Omental fat pad (tissue), 4 donors: ENCODE results near the gene WDR6. TPM values are rescaled to one million over a fixed set of nuclear protein-coding genes. Genes with fewer than 3 reads are reported as not detected.
"Not testable (repeated sequence)": the region's sequence is repeated elsewhere in the genome, so short reads cannot be mapped to it uniquely, and the experiment has no call there.

Experiments
- ATAC-seq: fragments of 150-250 bp; one replicate; pipeline ENCODE4 v1.9.1; 2016; ENCODE audit warnings: mild to moderate bottlenecking, moderate library complexity; ENCODE audit not compliant: low FRiP score
- DNase-seq: peaks from one replicate; pipeline ENCODE4 v3.0.0-alpha.2; 2019; ENCODE audit warnings: low spot score
- total RNA-seq, 4 donors: library from RNA; depleted of rRNA; stranded (reverse); fragments of >200 nt; gene quantifications; one replicate each; pipeline ENCODE4 v1.1.0, GENCODE V29; 2016
- TF ChIP-seq, protein P1 (sequence below), 3 donors: fragments of 450-650 bp; IDR thresholded peaks; one replicate each; pipeline ENCODE4 v1.5.1; 2016 to 2017; ENCODE audit warnings: antibody characterized with exemption in 3 of 3, mild to moderate bottlenecking in 3 of 3, moderate library complexity in 2 of 3

Gene WDR6
- total RNA-seq, 4 donors from 2014 or later: 69.2 to 121 (median 81.5) TPM

DNA sequence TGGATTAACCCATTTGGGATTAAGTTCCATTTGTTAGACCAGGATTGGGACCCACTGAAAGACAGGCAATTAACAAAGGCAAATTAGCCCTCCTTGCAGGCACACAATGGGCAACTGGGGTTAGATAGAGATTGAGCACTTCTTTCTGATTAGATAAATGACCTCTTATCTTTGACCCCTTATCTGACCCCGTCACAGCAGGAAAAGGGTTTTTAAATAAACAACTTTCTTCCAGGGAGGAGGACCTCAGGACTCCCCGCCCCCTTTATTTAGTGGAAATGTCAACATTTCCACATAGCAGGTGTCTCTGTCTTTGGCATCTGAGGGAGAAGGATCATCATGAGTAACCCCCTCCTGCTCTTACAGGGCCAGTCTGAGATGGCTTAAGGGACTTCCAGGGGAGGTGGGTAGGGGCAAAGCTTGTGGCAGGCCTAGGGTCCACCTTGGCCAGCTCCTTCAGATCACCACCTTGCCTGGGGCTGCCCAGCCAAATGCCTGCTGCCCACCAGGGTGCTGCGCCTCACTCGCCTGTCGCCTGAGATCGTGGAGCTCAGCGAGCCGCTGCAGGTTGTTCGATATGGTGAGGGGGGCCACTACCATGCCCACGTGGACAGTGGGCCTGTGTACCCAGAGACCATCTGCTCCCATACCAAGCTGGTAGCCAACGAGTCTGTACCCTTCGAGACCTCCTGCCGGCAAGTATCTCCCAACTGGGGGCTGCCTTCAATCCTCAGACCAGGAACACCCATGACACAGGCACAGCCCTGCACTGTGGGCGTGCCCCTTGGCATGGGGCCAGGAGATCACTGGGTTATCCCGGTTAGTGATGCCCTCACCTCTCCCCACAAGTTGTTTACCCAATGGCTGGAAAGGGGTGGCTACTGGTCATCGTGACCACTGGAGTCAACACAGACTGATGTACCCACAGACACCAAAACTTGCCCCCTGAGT is 2.6 kb upstream of the WDR6 start:
- no peak for DNase-seq
- no peak for ATAC-seq
- TF ChIP-seq, protein P1, sequence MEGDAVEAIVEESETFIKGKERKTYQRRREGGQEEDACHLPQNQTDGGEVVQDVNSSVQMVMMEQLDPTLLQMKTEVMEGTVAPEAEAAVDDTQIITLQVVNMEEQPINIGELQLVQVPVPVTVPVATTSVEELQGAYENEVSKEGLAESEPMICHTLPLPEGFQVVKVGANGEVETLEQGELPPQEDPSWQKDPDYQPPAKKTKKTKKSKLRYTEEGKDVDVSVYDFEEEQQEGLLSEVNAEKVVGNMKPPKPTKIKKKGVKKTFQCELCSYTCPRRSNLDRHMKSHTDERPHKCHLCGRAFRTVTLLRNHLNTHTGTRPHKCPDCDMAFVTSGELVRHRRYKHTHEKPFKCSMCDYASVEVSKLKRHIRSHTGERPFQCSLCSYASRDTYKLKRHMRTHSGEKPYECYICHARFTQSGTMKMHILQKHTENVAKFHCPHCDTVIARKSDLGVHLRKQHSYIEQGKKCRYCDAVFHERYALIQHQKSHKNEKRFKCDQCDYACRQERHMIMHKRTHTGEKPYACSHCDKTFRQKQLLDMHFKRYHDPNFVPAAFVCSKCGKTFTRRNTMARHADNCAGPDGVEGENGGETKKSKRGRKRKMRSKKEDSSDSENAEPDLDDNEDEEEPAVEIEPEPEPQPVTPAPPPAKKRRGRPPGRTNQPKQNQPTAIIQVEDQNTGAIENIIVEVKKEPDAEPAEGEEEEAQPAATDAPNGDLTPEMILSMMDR (IDR thresholded peaks at IDR 0.05): no peak

DNA sequence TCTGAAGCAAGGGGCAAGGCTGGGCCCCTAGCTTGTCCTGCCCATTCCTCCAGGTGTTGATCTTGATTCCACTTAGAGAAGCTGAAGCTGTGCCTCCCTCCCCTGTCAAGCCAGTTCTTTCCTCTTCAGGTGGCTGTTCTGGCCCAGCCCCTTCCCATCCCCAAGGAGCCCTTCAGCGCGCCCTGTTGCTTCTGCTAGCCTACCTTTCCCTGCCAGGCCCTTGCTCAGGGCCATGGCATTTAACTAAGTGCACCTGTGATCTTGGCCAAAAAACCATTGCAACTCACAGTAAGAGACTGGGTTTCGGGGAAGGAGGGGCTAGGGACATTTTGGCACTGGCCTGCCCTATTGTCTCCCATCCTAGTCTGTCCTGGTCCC is 1.9 kb upstream of the WDR6 start:
- ATAC-seq (no peak), DNase-seq (no peak)
- TF ChIP-seq, protein P1 (IDR thresholded peaks at IDR 0.05): no peak

DNA sequence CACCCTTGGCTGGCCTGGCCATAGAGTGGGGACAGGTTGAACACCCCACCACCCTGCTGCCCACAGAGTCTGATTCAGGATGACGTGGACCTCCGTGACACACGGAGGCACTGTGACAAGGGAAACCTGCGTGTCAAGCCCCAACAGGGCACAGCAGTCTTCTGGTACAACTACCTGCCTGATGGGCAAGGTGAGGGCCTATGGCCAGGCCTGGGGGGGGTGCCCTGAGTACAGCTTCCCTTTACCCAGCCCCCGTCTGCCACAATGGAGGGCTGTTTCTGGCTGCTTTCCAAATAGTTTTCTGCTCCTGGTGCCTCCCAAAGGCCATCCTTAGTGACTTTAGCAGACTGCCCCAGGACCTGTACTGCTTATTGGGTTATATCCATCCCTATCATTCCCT is 1.2 kb upstream of the WDR6 start:
- ATAC-seq (no peak), DNase-seq (no peak)
- TF ChIP-seq, protein P1 (IDR thresholded peaks at IDR 0.05): no peak

DNA sequence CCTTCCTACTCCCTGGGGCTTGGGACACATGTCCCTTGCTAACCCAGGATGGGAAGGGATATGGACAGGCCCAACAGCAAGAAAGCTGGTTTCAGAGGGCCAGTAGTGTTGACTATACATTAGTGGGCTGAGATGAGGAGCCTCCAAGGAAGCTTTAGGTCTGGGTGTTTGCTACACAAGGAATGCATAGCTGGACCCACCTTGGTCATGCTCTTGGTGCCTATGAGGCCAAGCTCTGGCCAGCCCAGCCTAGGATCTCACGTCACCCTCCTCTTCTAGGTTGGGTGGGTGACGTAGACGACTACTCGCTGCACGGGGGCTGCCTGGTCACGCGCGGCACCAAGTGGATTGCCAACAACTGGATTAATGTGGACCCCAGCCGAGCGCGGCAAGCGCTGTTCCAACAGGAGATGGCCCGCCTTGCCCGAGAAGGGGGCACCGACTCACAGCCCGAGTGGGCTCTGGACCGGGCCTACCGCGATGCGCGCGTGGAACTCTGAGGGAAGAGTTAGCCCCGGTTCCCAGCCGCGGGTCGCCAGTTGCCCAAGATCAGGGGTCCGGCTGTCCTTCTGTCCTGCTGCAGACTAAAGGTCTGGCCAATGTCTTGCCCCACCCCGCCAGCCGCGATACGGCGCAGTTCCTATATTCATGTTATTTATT is 653 bp upstream of the WDR6 start:
- DNase-seq (no peak), ATAC-seq (peak; percentile 29)
- TF ChIP-seq, protein P1 (IDR thresholded peaks at IDR 0.05): no peak

DNA sequence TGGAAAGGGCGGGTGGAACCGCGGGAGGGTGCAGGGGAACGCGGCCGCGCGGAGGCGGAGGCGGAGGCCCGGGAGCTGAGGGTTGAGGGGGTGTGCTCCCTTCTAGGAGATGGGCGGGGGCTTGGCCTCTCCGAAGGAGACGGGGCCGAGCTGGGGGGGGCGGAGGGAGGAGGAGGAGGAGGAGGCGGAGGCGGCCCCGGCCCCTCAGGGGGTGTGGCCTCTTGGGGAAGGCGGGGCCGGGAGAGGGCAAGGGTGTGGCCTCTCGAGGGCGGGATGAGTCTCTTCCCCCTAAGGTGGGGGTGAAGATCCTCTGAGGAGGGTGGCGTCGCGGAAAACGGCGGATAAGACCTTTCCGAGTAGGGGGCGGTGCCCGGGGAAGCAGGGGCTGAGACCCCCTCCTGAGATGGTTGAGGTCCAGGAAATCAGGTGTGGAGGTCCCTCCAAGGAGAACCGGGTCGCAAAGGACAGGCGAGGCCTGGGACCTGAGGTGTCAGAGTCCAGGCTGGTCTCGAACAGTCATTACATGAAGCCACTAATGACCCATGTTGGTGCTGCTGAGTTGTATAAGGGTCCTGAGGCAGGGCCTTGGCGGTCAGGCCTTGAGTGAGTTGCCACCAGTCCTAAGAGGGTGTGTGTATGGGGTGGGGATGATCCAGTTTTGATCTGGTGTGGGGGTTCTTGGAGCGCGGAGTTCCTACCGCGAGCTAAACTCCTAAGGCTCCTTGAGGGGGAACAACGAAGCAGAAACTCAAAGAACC is 759 bp downstream of the WDR6 start:
- TF ChIP-seq, protein P1 (IDR thresholded peaks at IDR 0.05): no peak
- DNase-seq (no peak), ATAC-seq (peak; percentile 72)

DNA sequence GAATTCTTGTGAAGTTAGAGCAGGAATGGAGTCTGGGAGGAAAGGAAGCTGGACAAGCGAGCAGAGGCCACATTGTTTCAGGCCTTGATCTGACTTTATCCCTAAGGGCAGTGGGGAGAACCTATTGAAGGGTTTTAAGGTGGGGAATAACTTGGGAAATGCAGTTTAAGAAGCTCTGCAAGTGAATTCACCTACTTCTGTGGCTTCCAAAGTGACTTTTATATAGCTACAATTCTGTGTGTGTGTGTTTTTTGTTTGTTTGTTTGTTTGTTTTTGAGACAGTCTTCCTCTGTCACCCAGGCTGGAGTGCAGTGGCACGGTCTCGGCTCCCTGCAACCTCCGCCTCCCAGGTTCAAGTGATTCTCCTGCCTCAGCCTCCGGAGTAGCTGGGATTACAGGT is 1.4 kb downstream of the WDR6 start:
- DNase-seq, ATAC-seq: not testable (repeated sequence)

DNA sequence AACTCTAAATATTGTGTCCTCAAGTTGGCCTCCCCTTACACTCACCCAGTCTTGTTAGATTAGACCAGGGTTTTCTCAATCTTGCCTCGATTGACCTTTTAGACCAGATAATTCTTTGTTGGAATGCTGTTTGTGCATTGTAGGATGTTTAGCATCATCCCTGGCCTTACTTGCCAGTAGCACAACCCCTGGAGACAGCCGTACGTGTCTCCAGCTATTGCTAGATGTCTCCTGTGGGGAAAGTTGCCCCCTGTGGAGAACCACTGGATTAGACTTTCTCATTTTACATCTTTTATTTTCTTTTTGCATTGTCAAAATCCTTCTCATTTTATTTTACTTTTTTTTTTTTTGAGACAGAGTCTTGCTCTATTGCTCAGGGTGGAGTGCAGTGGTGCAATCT is 2.2 kb downstream of the WDR6 start:
- no peak for DNase-seq
- TF ChIP-seq, protein P1 (IDR thresholded peaks at IDR 0.05): no peak
- no peak for ATAC-seq
